ENCODE results near the gene COPS9. TPM values are rescaled to one million over a fixed set of nuclear protein-coding genes. Genes with fewer than 3 reads are reported as not detected.

COPS9 gene
- total and polyA plus RNA-seq, 2 experiments from 2014 or later: 91.7 to 629 TPM

DNA sequence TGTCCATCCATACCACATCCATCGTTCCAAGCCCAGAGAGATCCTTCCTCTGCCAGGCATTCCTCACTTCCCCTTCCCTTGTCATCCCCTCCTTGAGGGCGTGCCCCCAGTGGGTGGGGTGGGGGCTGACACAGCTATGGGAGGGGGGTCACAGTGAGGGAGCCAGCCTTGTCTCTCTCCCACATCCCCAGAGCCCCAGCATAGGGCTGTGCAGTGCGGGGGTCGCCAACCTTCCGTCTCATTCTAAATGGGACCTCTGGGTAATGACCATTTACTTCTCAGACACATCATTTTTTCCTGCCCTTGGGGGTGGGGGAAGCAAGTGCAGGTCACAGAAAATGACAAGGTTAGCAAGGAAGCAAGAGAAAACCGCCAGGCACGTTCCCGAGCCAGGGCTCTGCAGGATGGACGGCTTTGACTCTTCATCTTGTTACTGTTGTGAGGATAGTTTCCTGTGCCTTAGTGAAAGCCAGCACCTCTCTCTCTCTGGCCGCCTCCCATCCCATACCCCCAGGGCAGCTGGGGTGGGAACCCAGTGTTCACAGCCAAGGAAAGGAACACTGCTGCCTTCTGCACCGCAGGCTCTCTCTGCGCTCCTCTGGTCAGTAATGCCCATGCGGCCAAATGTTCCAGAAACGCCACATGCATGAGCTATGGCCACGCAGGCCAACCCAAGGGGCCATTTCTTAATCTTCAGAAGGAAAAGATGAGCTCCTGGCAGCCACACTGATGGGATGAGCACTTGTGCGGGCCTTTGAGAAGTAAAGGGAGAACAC lies 27.0 kb upstream of the COPS9 start (continued):
- TF ChIP-seq ZNF462 (CRISPR knock-in tag; IDR thresholded peaks at IDR 0.05) (no peak), NANOG (IDR thresholded peaks at IDR 0.05; ENCODE audit: borderline replicate concordance) (no peak), EZH2phosphoT487 (IDR thresholded peaks at IDR 0.05; ENCODE audit: unreplicated experiment) (no peak), ETS1 (IDR thresholded peaks at IDR 0.05) (no peak), ZNF331 (CRISPR knock-in tag; IDR thresholded peaks at IDR 0.05; ENCODE audit: low read depth) (no peak), JUNB (IDR thresholded peaks at IDR 0.05; ENCODE audit: unreplicated experiment) (no peak), STAT1 (IDR thresholded peaks at IDR 0.05; ENCODE audit: unreplicated experiment) (no peak)

DNA sequence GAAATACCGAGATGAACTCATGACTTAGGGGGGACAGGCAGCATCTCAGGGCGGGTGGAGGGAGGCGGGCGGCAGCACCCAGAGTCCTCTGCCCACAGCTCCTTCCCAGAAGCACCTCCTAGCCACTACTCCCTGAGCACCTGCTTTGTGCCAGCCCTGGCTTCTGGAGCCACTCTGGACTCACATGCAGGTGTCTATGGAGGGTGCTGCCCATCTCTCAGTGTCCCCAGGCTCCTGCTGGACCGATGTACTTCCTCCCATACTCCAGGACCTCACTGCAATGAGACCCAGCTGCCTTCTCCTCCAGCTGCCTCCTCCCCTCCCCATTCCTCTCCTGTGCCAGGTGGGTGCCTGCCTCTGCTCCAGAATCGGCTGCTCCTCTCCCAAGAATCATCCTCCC lies 26.4 kb upstream of the COPS9 start:
- Histone ChIP-seq H3F3A (replicated peaks; ENCODE audit: low read depth) (peaks cover 7% of the 10 kb centered on the region), H2AFZ (no peak overlapping the region), H3K4me3 (no peak overlapping the region), H3K9me2 (ENCODE audit: insufficient read depth) (no peaks in the 10 kb centered on the region), H3K4me1 (ENCODE audit: insufficient read depth) (no peaks in the 10 kb centered on the region), H3K79me2 (replicated peaks; ENCODE audit: insufficient read depth) (no peaks in the 10 kb centered on the region), H4K20me1 (replicated peaks; ENCODE audit: insufficient read depth) (no peaks in the 10 kb centered on the region), H3K36me3 (ENCODE audit: insufficient read depth) (no peaks in the 10 kb centered on the region), H3K4me2 (no peak overlapping the region), H3K27me3 (ENCODE audit: insufficient read depth) (no peaks in the 10 kb centered on the region), H3K27ac (ENCODE audit: low read depth) (no peak overlapping the region)
- H3K36me3 Mint-ChIP-seq (ENCODE audit: low read depth): no peaks in the 10 kb centered on the region
- H3K4me1 Mint-ChIP-seq: no peaks in the 10 kb centered on the region
- no peak for ATAC-seq
- no peak for DNase-seq (ENCODE audit: low spot score)
- peaks cover 5% of the 10 kb centered on the region for H3K9me3 Mint-ChIP-seq
- no peak for TF ChIP-seq ZNF331 (CRISPR knock-in tag; IDR thresholded peaks at IDR 0.05; ENCODE audit: low read depth)
- TF ChIP-seq CREB1 (CRISPR knock-in tag; IDR thresholded peaks at IDR 0.05; ENCODE audit: low read depth): no peak
- TF ChIP-seq CTCF (conservative IDR thresholded peaks at IDR 0.05; ENCODE audit: low read depth in 2 of 2): no peak
- no peak for TF ChIP-seq STAT1 (IDR thresholded peaks at IDR 0.05; ENCODE audit: unreplicated experiment)
- TF ChIP-seq EZH2phosphoT487 (IDR thresholded peaks at IDR 0.05; ENCODE audit: unreplicated experiment): no peak
- no peak for TF ChIP-seq NANOG (IDR thresholded peaks at IDR 0.05; ENCODE audit: borderline replicate concordance)
- TF ChIP-seq, protein P1, sequence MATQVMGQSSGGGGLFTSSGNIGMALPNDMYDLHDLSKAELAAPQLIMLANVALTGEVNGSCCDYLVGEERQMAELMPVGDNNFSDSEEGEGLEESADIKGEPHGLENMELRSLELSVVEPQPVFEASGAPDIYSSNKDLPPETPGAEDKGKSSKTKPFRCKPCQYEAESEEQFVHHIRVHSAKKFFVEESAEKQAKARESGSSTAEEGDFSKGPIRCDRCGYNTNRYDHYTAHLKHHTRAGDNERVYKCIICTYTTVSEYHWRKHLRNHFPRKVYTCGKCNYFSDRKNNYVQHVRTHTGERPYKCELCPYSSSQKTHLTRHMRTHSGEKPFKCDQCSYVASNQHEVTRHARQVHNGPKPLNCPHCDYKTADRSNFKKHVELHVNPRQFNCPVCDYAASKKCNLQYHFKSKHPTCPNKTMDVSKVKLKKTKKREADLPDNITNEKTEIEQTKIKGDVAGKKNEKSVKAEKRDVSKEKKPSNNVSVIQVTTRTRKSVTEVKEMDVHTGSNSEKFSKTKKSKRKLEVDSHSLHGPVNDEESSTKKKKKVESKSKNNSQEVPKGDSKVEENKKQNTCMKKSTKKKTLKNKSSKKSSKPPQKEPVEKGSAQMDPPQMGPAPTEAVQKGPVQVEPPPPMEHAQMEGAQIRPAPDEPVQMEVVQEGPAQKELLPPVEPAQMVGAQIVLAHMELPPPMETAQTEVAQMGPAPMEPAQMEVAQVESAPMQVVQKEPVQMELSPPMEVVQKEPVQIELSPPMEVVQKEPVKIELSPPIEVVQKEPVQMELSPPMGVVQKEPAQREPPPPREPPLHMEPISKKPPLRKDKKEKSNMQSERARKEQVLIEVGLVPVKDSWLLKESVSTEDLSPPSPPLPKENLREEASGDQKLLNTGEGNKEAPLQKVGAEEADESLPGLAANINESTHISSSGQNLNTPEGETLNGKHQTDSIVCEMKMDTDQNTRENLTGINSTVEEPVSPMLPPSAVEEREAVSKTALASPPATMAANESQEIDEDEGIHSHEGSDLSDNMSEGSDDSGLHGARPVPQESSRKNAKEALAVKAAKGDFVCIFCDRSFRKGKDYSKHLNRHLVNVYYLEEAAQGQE (IDR thresholded peaks at IDR 0.05; ENCODE audit: unreplicated experiment): no peak
- TF ChIP-seq POLR2AphosphoS5 (IDR thresholded peaks at IDR 0.05; ENCODE audit: low read depth): no peak
- no peak overlapping the region for H3K27ac Mint-ChIP-seq
- no peak overlapping the region for H3K4me3 Mint-ChIP-seq
- peaks cover 6% of the 10 kb centered on the region for H3K27me3 Mint-ChIP-seq (ENCODE audit: insufficient read depth, low read depth, poor library complexity)

All from GM23338 (cell line).